ENCODE data around the gene MRGPRD. TPM values are rescaled to one million over a fixed set of nuclear protein-coding genes. Genes with fewer than 3 reads are reported as not detected.

MRGPRD gene
- total RNA-seq, 4 donors from 2014 or later, result 2.9 to 5.4 TPM; not detected in 2

GRCh38 chr11:68987211-68987610 lies 6.4 kb upstream of the MRGPRD start:
- no peak for TF ChIP-seq POLR2A (IDR thresholded peaks at IDR 0.05)
- TF ChIP-seq, protein P1, sequence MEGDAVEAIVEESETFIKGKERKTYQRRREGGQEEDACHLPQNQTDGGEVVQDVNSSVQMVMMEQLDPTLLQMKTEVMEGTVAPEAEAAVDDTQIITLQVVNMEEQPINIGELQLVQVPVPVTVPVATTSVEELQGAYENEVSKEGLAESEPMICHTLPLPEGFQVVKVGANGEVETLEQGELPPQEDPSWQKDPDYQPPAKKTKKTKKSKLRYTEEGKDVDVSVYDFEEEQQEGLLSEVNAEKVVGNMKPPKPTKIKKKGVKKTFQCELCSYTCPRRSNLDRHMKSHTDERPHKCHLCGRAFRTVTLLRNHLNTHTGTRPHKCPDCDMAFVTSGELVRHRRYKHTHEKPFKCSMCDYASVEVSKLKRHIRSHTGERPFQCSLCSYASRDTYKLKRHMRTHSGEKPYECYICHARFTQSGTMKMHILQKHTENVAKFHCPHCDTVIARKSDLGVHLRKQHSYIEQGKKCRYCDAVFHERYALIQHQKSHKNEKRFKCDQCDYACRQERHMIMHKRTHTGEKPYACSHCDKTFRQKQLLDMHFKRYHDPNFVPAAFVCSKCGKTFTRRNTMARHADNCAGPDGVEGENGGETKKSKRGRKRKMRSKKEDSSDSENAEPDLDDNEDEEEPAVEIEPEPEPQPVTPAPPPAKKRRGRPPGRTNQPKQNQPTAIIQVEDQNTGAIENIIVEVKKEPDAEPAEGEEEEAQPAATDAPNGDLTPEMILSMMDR (IDR thresholded peaks at IDR 0.05), result no peak
- ATAC-seq, result no peak
- Histone ChIP-seq H3K27ac (no peak overlapping the region), H3K4me3 (no peak overlapping the region), H3K4me1 (no peaks in the 10 kb centered on the region), H3K36me3 (no peaks in the 10 kb centered on the region), H3K27me3 (no peaks in the 10 kb centered on the region), H3K9me3 (no peaks in the 10 kb centered on the region)

- no peak for ATAC-seq
- WGBS, 2 donors (ENCODE audit: low coverage in 1 of 2), result 81 to 98% methylated on average over 6 of the region's 6 CpGs
- TF ChIP-seq EP300 (IDR thresholded peaks at IDR 0.05) (no peak), POLR2AphosphoS5 (IDR thresholded peaks at IDR 0.05) (no peak), POLR2A (IDR thresholded peaks at IDR 0.05) (no peak)
- TF ChIP-seq, protein P1 (IDR thresholded peaks at IDR 0.05), result no peak
Measured at GRCh38 chr11:68983801-68984200, 3.0 kb upstream of the MRGPRD start.

DNA sequence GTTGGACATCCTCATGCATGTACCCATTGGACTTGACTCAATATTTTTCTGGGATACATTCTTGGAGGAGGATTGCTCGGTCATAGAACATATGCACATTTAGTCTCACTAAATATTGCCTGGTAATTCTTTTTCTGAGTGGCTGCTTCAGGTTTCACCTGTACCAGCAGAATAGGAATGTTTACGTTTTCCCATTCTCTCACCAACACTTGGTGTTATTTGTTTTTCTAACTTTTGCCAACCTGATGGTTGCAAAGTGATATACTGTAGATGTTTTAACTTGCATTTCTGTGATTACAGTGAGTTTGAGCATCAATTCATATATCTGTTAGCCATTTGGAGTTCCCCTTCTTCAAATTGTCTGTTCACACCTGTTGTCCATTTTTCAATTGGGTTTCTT lies 1.3 kb upstream of the MRGPRD start:
- TF ChIP-seq POLR2A (IDR thresholded peaks at IDR 0.05), result no peak
- no peak for TF ChIP-seq EP300 (IDR thresholded peaks at IDR 0.05)
- TF ChIP-seq, protein P1 (IDR thresholded peaks at IDR 0.05), result no peak
- no peak for TF ChIP-seq POLR2AphosphoS5 (IDR thresholded peaks at IDR 0.05)
- 78 to 95% methylated on average over 2 of the region's 2 CpGs for WGBS, 2 donors (ENCODE audit: low coverage in 1 of 2)
- Histone ChIP-seq H3K27ac (no peak overlapping the region), H3K36me3 (no peaks in the 10 kb centered on the region), H3K27me3 (no peaks in the 10 kb centered on the region), H3K4me1 (peaks cover 0 to 9% (median 0%) of the 10 kb centered on the region in 3 donors), H3K4me3 (no peak overlapping the region), H3K9me3 (no peaks in the 10 kb centered on the region)
- ATAC-seq, result no peak

More at GRCh38 chr11:68983801-68984200, 3.0 kb upstream of the MRGPRD start:
- Histone ChIP-seq H3K4me1 (peaks cover 0 to 7% (median 0%) of the 10 kb centered on the region in 3 donors), H3K9me3 (no peaks in the 10 kb centered on the region), H3K27me3 (no peaks in the 10 kb centered on the region), H3K36me3 (no peaks in the 10 kb centered on the region), H3K27ac (no peak overlapping the region), H3K4me3 (no peak overlapping the region)

GRCh38 chr11:68979931-68980775 lies 633 bp downstream of the MRGPRD start:
- no peaks in the 10 kb centered on the region for H3K9me3 ChIP-seq
- no peaks in the 10 kb centered on the region for H3K36me3 ChIP-seq
- 56 to 94% methylated on average over 2 to 8 of the region's 33 CpGs for WGBS, 2 donors (ENCODE audit: low coverage in 1 of 2)
- TF ChIP-seq, protein P1 (IDR thresholded peaks at IDR 0.05), result no peak
- TF ChIP-seq EP300 (IDR thresholded peaks at IDR 0.05), result no peak
- no peak for TF ChIP-seq POLR2A (IDR thresholded peaks at IDR 0.05)
- TF ChIP-seq POLR2AphosphoS5 (IDR thresholded peaks at IDR 0.05), result no peak
- no peak overlapping the region for H3K4me3 ChIP-seq
- no peak overlapping the region for H3K27ac ChIP-seq
- peaks cover 0 to 18% (median 0%) of the 10 kb centered on the region in 3 donors for H3K4me1 ChIP-seq
- ATAC-seq, result no peak
- H3K27me3 ChIP-seq, result no peaks in the 10 kb centered on the region
